ENCODE data around the gene WDR53.
"Not testable (repeated sequence)": the region's sequence is repeated elsewhere in the genome, so short reads cannot be mapped to it uniquely, and the experiment has no call there.

The WDR53 gene

DNA sequence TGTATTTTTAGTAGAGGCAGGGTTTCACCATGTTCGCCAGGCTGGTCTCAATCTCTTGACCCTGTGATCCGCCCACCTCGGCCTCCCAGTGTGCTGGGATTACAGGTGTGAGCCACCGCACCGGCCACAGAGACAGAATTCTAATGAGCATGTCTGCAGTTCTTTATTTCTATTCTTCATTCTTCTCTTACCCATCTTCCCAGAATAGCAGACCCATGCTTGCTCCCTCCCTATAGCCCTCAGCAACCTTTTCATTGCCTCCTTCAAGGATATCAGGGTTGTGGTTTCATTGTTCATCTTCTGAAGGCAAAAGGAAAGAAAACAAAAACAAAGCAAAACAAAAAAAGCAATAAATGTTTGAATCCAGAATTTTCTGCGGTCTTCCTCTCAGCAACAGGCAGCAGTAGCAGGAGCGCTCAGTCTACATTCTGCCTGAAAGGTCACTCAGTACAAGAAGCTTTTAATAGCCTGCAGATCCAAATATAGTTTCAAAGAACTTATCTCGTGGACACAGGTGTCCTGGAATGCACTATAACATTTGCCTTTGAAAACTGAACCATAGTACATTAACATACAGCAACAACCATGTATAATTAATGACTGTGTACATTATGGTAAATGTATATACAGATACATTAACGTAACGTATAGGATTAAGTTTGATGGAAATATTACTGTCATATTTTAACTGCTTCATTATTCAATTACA, 53.3 kb downstream of the WDR53 start, which contains the start of gene SMCO1:
Gene SMCO1, minus strand, starts transcription at position 434 of the 709 bp plus-strand sequence. Its CDS starts 137 bp downstream, at position 297.
- Histone ChIP-seq H3K27me3 (ENCODE audit: control insufficient read depth, low read length) (no peaks in the 10 kb centered on the region), H3F3A (ENCODE audit: control insufficient read depth, insufficient read depth) (no peaks in the 10 kb centered on the region), H3K4me2 (ENCODE audit: low read length) (no peak within 1 kb of the TSS), H3K4me3 (ENCODE audit: low read length) (no peak within 1 kb of the TSS), H4K20me1 (ENCODE audit: control insufficient read depth, insufficient read depth, low read depth, low read length) (no peaks in the 10 kb centered on the region), H3K36me3 (ENCODE audit: control insufficient read depth, low read length) (no peaks in the 10 kb centered on the region), H3K79me2 (ENCODE audit: control insufficient read depth, low read length) (no peaks in the 10 kb centered on the region), H3K9me3 (ENCODE audit: control insufficient read depth, insufficient read depth, low read length) (peaks cover 22% of the 10 kb centered on the region), H3K9me2 (replicated peaks; ENCODE audit: control insufficient read depth, low read length) (no peaks in the 10 kb centered on the region), H3K4me1 (ENCODE audit: control insufficient read depth, low read length) (peaks cover 8% of the 10 kb centered on the region), H3K27ac (ENCODE audit: low read depth, low read length) (no peak within 1 kb of the TSS)
- TF ChIP-seq, protein P1, sequence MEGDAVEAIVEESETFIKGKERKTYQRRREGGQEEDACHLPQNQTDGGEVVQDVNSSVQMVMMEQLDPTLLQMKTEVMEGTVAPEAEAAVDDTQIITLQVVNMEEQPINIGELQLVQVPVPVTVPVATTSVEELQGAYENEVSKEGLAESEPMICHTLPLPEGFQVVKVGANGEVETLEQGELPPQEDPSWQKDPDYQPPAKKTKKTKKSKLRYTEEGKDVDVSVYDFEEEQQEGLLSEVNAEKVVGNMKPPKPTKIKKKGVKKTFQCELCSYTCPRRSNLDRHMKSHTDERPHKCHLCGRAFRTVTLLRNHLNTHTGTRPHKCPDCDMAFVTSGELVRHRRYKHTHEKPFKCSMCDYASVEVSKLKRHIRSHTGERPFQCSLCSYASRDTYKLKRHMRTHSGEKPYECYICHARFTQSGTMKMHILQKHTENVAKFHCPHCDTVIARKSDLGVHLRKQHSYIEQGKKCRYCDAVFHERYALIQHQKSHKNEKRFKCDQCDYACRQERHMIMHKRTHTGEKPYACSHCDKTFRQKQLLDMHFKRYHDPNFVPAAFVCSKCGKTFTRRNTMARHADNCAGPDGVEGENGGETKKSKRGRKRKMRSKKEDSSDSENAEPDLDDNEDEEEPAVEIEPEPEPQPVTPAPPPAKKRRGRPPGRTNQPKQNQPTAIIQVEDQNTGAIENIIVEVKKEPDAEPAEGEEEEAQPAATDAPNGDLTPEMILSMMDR (IDR thresholded peaks at IDR 0.05; ENCODE audit: low read depth, low read length, poor library complexity, severe bottlenecking), result no peak
- no peak for TF ChIP-seq EZH2phosphoT487 (IDR thresholded peaks at IDR 0.05; ENCODE audit: borderline replicate concordance, low read length)

DNA sequence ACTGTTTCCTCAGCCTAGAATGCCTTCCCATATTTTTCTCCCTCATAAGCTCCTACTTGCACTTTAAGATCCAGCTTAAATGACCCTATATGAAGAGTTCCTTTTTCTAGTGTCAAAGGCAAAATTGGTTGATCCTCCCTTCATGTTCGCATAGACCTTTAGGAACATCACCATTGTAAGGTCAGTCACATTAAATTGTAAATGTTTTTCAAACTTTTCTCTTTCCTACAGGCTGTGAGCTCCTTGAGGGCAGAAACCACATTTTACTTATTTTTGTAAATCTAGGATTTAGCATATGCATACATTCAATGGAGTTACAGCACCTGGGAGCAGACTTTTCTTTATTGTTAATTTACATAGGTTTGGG, 54.0 kb downstream of the WDR53 start:
- Histone ChIP-seq H3K9me3 (ENCODE audit: control insufficient read depth, insufficient read depth, low read length) (peaks cover 14% of the 10 kb centered on the region), H3K79me2 (ENCODE audit: control insufficient read depth, low read length) (no peaks in the 10 kb centered on the region), H3K4me2 (ENCODE audit: low read length) (no peak overlapping the region), H3K27me3 (ENCODE audit: control insufficient read depth, low read length) (no peaks in the 10 kb centered on the region), H3K36me3 (ENCODE audit: control insufficient read depth, low read length) (no peaks in the 10 kb centered on the region), H3K4me1 (ENCODE audit: control insufficient read depth, low read length) (peaks cover 8% of the 10 kb centered on the region), H3K27ac (ENCODE audit: low read depth, low read length) (no peak overlapping the region), H3K4me3 (ENCODE audit: low read length) (no peak overlapping the region), H4K20me1 (ENCODE audit: control insufficient read depth, insufficient read depth, low read depth, low read length) (no peaks in the 10 kb centered on the region), H3K9me2 (replicated peaks; ENCODE audit: control insufficient read depth, low read length) (no peaks in the 10 kb centered on the region), H3F3A (ENCODE audit: control insufficient read depth, insufficient read depth) (no peaks in the 10 kb centered on the region)
- TF ChIP-seq EZH2phosphoT487 (IDR thresholded peaks at IDR 0.05; ENCODE audit: borderline replicate concordance, low read length), result no peak
- TF ChIP-seq, protein P1 (IDR thresholded peaks at IDR 0.05; ENCODE audit: low read depth, low read length, poor library complexity, severe bottlenecking), result no peak

DNA sequence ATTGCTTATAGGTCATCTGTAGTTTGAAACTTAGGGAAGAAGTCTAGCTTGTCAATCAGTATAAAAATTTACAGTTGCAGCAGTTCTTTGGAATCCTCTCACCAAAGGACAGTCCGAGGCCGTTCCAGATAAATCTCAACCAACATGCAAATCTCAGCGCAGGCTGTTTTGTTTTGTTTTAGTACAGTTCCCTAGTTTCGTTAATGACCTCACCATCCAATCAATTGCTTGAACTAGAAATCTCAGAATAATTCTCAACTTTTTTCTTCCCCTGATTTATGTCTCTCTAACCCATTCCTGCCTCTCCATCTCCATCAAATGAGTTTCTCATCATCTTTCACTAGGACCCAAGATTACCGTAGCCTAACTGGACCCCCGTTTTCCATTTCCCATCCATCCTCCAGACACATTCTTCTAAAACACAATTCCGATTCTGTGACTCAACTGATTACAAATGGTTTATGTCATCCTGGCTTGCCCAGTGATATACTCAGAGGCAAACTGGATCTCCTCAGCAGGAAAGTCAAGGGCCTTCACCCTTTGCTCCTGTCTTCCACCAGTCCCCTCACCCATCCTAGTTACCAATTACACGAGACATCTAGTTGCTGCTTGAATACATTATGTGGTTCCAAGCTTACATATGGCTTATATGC, 54.5 kb downstream of the WDR53 start:
- H3K79me2 ChIP-seq (ENCODE audit: control insufficient read depth, low read length), result no peaks in the 10 kb centered on the region
- H3K4me2 ChIP-seq (ENCODE audit: low read length), result no peak overlapping the region

DNA sequence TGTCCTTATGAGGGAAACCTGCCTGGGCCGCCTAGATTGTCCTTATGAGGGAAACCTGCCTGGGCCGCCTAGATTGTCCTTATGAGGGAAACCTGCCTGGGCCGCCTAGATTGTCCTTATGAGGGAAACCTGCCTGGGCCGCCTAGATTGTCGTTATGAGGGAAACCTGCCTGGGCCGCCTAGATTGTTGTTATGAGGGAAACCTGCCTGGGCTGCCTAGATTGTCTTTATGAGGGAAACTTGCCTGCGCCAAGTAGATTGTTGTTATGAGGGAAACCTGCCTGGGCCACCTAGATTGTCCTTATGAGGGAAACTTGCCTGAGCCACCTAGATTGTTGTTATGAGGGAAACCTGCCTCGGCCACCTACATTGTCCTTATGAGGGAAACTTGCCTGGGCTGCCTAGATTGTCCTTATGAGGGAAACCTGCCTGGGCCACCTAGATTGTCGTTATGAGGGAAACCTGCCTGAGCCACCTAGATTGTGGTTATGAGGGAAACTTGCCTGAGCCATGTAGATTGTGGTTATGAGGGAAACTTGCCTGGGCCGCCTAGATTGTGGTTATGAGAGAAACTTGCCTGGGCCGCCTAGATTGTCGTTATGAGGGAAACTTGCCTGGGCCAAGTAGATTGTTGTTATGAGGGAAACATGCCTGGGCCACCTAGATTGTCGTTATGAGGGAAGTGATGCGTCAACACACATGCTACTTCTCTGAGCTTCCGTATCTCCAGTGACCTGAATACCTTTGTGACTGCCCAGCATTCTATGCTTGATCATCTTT, 56.5 kb downstream of the WDR53 start:
- not testable (repeated sequence) for H3K9me2 ChIP-seq (replicated peaks; ENCODE audit: control insufficient read depth, low read length); H3K79me2 ChIP-seq (ENCODE audit: control insufficient read depth, low read length); H4K20me1 ChIP-seq (ENCODE audit: control insufficient read depth, insufficient read depth, low read depth, low read length); H3K4me3 ChIP-seq (ENCODE audit: low read length); H3K27me3 ChIP-seq (ENCODE audit: control insufficient read depth, low read length); H3F3A ChIP-seq (ENCODE audit: control insufficient read depth, insufficient read depth); H3K9me3 ChIP-seq (ENCODE audit: control insufficient read depth, insufficient read depth, low read length); H3K4me2 ChIP-seq (ENCODE audit: low read length); H3K27ac ChIP-seq (ENCODE audit: low read depth, low read length); H3K36me3 ChIP-seq (ENCODE audit: control insufficient read depth, low read length); H3K4me1 ChIP-seq (ENCODE audit: control insufficient read depth, low read length)

More for the DNA sequence above, 54.5 kb downstream of the WDR53 start:
- H3K4me1 ChIP-seq (ENCODE audit: control insufficient read depth, low read length), result peaks cover 8% of the 10 kb centered on the region
- no peaks in the 10 kb centered on the region for H4K20me1 ChIP-seq (ENCODE audit: control insufficient read depth, insufficient read depth, low read depth, low read length)
- H3K4me3 ChIP-seq (ENCODE audit: low read length), result no peak overlapping the region
- H3F3A ChIP-seq (ENCODE audit: control insufficient read depth, insufficient read depth), result no peaks in the 10 kb centered on the region
- H3K36me3 ChIP-seq (ENCODE audit: control insufficient read depth, low read length), result no peaks in the 10 kb centered on the region
- H3K9me2 ChIP-seq (replicated peaks; ENCODE audit: control insufficient read depth, low read length), result no peaks in the 10 kb centered on the region
- no peak for TF ChIP-seq EZH2phosphoT487 (IDR thresholded peaks at IDR 0.05; ENCODE audit: borderline replicate concordance, low read length)
- TF ChIP-seq, protein P1 (IDR thresholded peaks at IDR 0.05; ENCODE audit: low read depth, low read length, poor library complexity, severe bottlenecking), result no peak
- no peak overlapping the region for H3K27ac ChIP-seq (ENCODE audit: low read depth, low read length)
- H3K27me3 ChIP-seq (ENCODE audit: control insufficient read depth, low read length), result no peaks in the 10 kb centered on the region
- H3K9me3 ChIP-seq (ENCODE audit: control insufficient read depth, insufficient read depth, low read length), result peaks cover 10% of the 10 kb centered on the region

DNA sequence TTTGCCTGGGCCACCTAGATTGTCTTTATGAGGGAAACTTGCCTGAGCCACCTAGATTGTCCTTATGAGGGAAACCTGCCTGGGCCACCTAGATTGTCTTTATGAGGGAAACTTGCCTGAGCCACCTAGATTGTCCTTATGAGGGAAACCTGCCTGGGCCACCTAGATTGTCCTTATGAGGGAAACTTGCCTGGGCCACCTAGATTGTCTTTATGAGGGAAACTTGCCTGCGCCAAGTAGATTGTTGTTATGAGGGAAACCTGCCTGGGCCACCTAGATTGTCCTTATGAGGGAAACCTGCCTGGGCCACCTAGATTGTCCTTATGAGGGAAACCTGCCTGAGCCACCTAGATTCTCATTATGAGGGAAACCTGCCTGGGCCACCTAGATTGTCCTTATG, 57.2 kb downstream of the WDR53 start:
- not testable (repeated sequence) for H4K20me1 ChIP-seq (ENCODE audit: control insufficient read depth, insufficient read depth, low read depth, low read length); H3F3A ChIP-seq (ENCODE audit: control insufficient read depth, insufficient read depth); H3K79me2 ChIP-seq (ENCODE audit: control insufficient read depth, low read length); H3K27me3 ChIP-seq (ENCODE audit: control insufficient read depth, low read length); H3K4me3 ChIP-seq (ENCODE audit: low read length); H3K27ac ChIP-seq (ENCODE audit: low read depth, low read length); H3K4me1 ChIP-seq (ENCODE audit: control insufficient read depth, low read length); H3K9me2 ChIP-seq (replicated peaks; ENCODE audit: control insufficient read depth, low read length); H3K4me2 ChIP-seq (ENCODE audit: low read length); H3K36me3 ChIP-seq (ENCODE audit: control insufficient read depth, low read length); H3K9me3 ChIP-seq (ENCODE audit: control insufficient read depth, insufficient read depth, low read length)
